Measurements from ENCODE around the gene WWC1.
"Not testable (repeated sequence)": the region's sequence is repeated elsewhere in the genome, so short reads cannot be mapped to it uniquely, and the experiment has no call there.

The WWC1 gene

GRCh38 chr5:168415971-168416370 lies 124.5 kb downstream of the WWC1 start:
- DNase-seq: no peak

GRCh38 chr5:168417731-168418429 lies 126.4 kb downstream of the WWC1 start:
- DNase-seq: no peak

- DNase-seq: no peak
Observed at GRCh38 chr5:168420461-168420860, 129.0 kb downstream of the WWC1 start.

GRCh38 chr5:168422431-168422830 lies 131.0 kb downstream of the WWC1 start:
- DNase-seq: no peak

GRCh38 chr5:168423478-168423877 lies 132.0 kb downstream of the WWC1 start:
- no peak for DNase-seq

- no peak for DNase-seq
Observed at GRCh38 chr5:168423971-168424370, 132.5 kb downstream of the WWC1 start.

- no peak for DNase-seq
Observed at GRCh38 chr5:168424594-168425323, 133.3 kb downstream of the WWC1 start.

GRCh38 chr5:168426007-168426863 lies 134.8 kb downstream of the WWC1 start:
- no peak for DNase-seq

GRCh38 chr5:168426864-168427172 lies 135.4 kb downstream of the WWC1 start:
- no peak for DNase-seq

GRCh38 chr5:168427224-168427623 lies 135.8 kb downstream of the WWC1 start:
- no peak for DNase-seq

GRCh38 chr5:168428552-168428951 lies 137.1 kb downstream of the WWC1 start:
- DNase-seq: no peak

- no peak for DNase-seq
Observed at GRCh38 chr5:168430296-168430695, 138.9 kb downstream of the WWC1 start.

GRCh38 chr5:168432903-168433302 lies 141.5 kb downstream of the WWC1 start:
- no peak for DNase-seq

- no peak for DNase-seq
Observed at GRCh38 chr5:168434001-168434400, 142.6 kb downstream of the WWC1 start.

GRCh38 chr5:168434746-168435321 lies 143.4 kb downstream of the WWC1 start:
- no peak for DNase-seq

GRCh38 chr5:168435340-168435739 lies 143.9 kb downstream of the WWC1 start:
- DNase-seq: not testable (repeated sequence)

- DNase-seq: no peak
Observed at GRCh38 chr5:168438349-168438748, 146.9 kb downstream of the WWC1 start.

GRCh38 chr5:168443533-168443932 lies 152.1 kb downstream of the WWC1 start:
- no peak for DNase-seq

GRCh38 chr5:168443950-168444700 lies 152.7 kb downstream of the WWC1 start:
- DNase-seq: no peak

- no peak for DNase-seq
Observed at GRCh38 chr5:168446983-168447619, 155.7 kb downstream of the WWC1 start.

GRCh38 chr5:168447808-168448207 lies 156.4 kb downstream of the WWC1 start:
- DNase-seq: no peak

GRCh38 chr5:168449166-168449565 lies 157.7 kb downstream of the WWC1 start:
- no peak for DNase-seq
